GM18909 (cell line): ENCODE data around the gene KRT4.

ENCODE experiments used
- ATAC-seq: cut with Tn5 transposase; IDR thresholded peaks from one replicate; pipeline ENCODE4 v1.9.1; 2021; ENCODE audit warnings: mild to moderate bottlenecking; ENCODE audit not compliant: unreplicated experiment, poor library complexity

The KRT4 gene

DNA sequence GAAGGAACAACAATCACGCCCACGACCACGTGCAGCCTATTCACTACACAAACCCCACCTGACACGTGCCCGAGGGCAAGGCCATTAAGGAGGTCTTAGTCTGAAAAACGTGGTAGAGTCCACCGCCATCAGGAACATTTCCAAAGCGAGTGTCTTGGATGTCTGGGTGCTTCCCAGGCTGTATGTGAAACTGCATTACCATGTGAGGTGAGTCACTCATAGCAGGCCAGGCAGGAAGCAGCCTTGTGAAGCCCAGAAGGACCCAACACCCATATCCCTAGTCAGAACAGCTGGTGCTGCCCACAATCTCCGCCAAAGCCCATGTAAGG lies 23.5 kb upstream of the KRT4 start:
- no peak for ATAC-seq

DNA sequence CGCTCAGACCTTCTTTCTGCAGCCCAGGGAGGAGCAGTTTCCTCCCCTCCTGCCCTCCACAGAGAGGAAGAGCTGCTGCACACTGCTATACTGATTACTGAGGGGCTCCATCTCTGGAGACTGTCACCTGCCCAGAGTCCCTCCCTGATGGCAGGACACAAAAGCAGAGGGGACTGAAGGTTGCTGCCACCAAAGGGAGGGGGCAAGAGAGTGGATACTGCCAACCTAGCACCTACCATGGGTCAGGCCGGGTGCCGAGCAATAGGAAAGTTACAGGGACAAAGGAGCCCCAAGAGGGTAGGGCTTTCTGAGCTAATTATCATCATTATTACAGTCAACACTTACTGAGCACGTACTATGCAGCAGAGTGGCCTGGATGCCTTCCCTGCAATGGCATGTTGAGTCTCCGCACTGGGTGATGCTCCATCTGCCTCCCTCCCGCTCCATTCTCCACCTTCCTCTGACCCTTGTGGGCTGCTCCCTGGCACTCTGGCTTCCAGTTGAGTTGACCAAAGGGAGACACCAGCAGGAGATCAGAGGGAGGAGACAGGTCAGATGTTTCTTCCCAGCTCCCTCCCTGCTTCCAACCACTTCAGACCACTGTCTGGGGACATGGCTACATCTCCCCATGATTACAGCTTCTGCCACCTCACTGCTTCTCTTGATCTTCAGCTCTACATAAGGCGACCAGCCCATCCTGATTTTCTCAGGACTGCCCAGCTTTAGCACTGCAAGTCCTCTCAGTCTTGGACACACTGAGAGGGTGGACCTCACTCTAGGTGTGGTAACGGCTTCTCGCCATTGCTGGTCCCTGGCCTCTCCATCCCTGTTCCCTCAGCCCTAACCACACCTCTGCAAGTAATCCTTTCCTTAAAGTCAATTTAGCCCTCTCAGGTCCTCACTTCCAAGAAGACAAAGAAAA lies 22.8 kb upstream of the KRT4 start:
- no peak for ATAC-seq

DNA sequence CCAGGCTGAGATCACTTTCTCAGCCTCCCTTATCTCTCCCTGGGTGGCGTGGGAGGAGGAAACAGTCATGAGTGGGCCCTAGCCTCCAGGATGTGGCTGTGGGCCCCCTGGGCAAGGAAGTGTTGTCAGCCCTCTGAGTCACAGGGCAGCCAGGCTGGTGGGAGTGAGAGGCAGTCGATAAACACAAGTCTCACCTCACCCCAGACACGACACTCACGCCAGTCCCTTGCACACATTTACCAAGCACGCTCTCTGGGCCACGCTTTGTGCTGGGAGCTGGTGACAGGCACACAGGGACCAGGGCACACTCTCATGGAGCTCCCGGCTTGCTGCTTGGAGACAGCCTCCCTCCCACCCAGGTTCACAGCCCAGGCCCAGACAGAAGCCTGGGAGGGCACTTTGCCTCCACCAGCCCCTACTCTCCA lies 22.1 kb upstream of the KRT4 start:
- ATAC-seq, result no peak

DNA sequence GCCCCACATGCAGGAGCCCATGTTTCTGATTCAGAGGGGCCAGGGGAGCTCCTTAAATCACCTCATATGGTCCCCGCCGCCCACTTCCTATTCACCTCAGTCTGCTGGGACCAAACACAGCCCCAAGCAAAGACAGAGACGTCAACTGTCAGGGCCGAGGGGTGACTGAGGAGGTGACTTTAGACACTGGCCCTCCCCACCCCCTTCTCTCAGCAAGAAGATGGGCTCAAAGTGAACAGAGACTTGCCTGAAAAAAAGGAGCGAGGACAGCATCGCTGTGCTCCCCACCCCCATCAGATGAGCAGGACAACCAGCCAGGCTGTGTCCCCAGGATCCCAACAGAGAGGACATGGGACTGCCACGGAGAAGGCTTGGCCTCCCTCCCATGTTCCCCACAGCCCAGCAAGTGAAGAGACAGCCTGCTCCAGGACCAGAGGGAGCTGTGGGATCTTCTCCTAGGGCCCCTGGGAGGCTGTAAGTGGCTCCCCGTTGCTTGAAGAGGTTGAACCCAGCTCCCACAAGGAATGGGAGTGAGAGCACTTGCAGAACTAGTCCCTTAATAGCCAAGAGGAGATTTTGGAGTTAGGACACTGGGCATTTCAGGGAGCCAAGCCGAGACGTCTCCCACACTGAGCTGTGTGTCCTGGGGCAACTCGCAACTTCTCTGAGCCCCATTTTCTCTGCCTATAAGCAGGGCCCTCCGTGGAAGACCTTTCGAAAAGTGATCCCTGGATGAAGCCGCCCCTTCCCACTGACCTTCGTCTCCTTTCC lies 21.5 kb upstream of the KRT4 start:
- ATAC-seq, result no peak

DNA sequence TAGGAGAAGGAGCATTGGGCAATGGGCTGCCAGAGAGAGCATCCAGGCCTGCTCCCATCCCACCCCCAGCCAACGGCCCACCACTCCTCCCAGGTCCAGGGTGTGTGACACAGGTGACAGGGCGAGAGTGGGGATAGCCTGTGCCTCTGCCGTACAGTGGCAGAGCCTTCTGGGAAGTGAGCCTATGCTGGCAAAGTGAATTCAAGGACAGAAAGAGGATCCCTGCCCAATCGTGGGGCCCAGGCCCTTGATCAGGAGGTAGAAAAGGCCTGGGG lies 20.7 kb upstream of the KRT4 start:
- no peak for ATAC-seq

DNA sequence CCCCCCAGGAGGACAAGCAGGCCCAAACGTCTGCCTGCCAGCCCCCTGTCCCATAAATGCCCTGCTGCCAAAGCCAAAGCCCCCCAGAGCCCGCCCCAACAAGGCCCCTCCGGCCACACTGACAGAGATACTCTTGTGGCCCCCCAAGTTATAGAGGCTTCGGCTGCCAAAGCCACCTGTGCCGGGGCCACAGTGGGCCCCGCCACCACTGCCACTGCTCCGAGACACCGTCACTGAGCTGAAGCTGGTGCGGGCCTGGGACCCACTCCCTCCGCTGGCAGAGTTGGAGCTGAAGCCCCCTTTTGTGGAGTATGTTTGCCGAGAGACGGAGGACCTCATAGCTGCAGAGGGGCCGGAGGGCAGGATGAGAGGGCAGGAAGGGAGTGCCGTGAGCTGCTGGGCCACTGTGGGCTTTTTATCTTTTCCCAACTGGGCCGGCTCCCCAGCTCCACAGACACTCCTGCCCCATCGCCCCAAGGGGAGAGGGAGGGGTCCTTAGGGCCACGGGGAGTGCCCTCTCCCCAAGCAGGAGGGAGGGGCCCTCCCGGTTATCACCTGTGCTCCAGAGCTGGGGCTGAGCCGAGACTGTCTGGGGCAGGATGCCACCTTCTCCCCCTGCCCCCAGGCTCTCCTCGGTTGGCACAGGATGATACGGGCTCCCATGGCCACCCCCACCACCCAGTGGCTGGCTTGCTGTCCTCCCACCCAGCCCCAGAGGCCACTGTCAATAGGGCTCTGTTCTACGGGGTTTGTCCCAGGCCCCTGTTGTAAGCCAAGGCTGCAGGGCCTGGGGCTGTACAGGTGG lies 20.2 kb upstream of the KRT4 start, which contains the start of gene KRT79:
TSS of gene KRT79 (minus strand) at position 390 of the 805 bp plus-strand sequence. CDS start at position 339, 51 bp downstream.
- ATAC-seq, result no peak

DNA sequence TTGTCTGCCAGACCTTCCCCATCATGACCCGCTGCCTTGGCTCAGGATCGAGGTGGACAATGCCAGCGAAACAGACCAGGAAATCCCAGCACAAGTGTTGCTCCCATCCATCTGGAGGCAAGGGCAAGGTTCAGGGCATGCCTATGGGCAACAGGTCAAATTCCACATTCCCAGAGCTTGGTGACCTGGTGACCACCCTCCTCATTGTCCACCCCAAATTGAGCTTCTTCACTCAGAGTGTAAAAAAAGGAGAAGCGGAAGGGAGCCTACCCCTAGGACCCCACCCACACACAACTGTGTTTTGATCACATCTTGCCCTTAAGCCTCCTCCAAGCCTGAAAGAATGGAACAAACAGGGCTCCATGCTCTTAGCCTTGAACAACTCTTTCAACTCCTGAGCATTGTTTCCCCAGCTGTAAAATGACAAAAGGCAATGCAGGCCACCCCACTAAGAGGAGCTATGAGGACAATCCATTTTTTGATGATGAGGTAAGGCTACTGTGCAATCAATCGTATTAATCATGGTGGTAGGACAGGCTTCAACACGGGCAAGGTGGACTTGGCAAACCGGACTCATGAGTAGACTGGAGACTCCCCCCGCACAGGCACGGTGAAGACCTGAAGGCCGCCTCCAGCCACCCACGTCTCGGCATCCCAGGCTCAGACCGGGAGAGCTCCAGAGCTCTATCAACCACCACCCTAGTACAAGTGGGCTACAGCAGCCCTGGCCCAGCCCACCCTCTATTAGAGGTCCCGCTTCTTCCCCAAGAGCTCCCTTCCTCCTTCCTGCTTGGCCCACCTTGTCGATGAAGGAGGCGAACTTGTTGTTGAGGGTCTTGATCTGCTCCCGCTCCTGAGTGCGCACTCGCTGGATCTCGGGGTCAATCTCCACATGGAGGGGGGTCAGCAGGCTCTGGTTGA lies 19.3 kb upstream of the KRT4 start:
- no peak for ATAC-seq

DNA sequence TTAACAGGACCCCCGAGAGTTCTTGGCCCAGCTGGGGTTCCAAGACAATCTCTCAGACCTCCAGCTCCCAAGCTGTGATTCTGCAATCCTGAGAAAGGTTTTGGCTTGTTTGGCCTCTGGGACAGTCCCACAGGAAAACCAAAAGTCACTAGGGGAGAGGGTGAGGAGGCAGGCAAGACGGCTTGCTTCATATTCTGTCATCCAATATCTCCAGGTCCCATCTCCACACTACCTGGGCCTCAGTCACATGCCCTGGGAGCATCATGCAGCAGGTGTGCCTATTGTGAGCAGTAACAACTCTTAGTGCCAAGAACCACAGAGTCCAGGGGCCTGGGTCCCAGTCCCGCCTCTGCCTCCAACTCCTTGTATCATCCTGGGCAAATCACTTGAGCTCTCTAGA lies 18.5 kb upstream of the KRT4 start:
- ATAC-seq, result no peak

DNA sequence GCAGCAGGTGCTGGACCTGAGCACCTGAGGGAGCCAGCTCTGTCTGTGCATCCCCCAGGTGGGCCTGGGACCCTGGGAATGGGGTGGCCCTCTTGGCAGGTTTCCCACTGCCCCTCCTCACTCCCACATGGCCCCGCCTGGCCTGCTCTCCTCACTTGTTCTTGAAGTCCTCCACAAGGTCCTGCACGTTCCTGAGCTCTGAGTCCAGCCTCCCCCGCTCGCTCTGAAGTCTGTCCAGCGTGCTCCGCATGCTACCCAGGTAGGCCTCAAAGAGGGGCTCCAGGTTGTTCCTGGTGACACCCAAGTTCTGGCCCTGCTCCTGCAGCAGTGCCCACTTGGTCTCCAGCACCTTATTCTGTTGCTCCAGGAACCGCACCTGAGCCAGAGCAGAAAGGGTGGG lies 17.3 kb upstream of the KRT4 start:
- no peak for ATAC-seq

DNA sequence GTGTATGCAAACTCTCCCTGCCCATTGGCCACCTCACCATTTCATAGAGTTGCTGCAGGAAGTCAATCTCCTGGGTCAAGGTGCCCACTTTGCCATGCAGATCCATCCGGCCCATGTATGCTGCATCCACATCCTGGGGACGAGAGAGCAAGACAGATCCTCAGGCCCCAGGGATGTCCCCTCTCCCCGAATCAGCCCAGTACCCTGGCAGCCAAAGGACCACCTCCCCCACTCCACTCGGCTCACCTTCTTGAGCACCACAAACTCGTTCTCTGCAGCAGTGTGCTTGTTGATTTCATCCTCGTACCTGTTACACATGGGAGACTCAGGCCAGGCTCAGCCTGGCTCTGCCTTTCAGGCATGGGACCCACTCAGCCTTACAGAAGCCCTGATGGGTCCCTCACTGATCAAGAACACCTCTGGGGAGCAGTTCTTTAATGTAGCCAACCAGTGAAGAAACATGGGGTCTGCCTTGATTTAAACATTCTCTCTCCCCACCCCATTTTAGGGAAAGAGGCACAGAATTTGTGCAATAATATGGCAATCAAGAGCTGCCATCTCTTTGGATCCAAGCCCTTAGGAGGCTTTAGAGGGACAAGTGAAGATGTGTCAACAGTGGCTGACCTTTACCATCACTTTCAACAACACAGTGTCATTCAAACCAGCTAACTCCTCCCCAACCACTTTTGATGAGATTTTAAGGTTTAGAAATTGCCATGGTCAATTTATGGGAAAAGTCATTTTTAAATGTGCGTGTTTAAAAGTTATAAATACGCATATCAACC lies 16.3 kb upstream of the KRT4 start:
- ATAC-seq, result no peak

DNA sequence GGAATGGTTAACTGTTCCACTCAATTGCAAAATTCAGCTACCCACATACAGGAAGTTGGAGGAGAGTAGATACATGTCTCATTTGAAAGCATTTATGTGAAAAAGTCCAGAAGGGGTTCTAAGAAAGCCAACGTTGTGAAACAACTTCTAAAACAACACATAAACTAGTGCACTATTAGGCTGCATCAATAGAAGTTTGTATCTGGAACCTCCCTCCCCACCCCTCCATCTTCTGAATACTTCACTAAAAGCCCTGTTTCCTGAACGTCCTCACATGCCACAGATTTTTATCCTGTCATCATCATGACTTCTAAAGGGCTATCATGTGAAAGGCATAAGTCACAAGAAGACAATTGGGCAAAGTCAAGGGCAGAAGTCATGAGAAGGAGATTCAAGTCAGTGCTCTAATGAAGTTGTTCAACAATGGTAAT lies 14.7 kb upstream of the KRT4 start:
- ATAC-seq, result no peak

DNA sequence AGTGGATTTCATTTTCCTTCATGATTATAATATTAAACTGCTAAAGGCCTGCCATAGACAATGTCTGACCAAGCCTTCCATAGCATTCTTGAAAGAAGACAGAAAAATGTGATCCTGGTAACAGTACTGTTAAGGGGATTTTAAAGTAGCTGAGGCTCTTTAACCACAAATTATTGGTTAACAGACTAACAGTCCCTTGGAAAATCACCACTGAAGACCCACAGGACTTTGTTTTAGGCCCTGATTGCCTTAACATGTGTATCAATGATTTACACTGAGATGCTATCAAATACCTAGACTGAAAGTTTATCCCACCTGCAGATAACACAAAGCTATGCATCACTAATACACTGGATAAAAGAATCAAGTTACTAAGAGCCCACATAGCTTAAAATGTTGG lies 14.2 kb upstream of the KRT4 start:
- no peak for ATAC-seq

DNA sequence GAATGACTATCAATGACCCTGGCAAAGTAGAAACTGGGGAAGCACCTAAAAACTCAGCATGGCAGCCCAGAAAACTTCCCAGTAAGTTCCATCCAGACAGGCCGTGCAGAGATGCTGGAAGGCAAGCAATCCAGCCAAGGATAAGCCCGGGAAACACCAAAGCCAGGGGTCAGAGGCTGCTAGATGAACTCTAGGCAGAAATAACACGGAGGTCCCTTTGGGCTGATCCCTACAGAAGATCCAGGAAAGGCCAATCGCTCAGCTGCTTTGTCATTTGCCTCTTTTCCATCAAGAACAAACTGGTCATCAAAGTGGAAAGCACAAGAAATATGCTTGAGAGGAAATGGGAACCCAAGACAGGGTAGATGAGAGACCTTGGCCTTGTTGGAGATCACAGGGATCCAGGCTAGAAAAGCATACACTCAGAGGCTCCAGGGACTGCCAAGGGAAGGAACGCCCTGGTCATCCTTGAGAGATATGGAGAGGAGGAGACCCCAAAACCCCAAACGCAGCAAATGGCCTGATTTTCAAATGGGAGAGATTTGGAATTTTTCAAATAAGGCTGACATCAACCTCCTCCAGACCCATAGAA lies 13.7 kb upstream of the KRT4 start:
- no peak for ATAC-seq

DNA sequence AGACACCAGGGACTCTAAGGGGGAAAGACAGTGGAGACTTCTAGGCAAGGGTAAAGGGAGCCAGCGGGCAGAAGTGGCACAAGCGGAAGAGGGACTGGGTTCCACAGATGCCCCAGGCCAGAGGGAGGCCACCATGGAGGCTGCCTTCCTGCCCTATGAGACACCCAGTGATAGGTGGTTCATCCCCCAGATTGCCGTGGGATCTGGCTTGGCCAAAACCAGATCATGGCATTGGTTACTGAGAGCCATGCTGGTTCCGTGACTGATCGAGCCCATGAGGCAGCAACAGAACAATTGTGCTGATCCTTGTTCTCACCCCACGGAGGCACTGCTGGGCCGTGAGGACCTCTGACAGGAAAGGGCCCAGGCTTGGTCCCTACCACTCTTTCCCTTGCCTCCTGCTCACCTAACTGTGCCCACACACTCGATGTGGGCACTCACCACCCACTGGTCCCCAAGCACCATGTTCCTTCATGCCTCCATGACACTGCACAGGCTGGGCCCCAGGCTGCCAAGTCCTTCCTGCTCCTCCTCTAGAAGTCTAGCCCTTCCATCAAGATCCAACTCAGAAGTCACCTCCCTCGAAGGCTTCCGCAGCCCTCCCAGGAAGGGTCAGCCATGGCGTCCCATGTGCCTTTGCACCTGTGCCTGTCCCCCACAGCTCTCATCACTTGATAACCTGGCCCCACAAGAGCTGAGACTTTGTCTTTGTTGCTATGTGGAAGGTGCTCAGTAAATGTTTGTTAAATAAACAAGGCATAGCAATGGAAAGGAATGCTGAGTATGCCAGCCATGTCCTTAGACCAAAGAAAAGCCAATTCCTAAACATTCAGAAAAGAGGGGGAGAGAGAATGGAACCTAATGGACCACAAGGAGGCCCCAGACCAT lies 12.9 kb upstream of the KRT4 start:
- ATAC-seq, result no peak

DNA sequence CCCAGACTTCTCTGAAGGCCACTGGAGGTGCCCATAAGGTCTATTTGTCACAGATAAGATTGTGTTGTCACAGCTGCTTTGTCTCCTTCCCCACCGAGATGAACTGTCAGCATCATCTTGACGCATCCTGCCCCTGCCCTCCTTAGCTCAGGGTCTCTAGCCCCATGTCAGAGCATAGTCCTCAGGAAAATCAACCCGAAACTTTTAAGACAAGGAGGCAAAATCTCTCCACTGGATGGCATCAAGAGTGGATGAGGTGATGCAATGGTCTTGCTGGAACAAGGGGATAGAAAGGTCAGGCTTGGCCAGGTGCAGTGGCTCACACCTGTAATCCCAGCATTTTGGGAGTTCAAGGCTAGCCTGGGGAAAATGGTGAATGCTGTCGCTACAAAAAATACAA lies 12.0 kb upstream of the KRT4 start:
- ATAC-seq, result no peak

DNA sequence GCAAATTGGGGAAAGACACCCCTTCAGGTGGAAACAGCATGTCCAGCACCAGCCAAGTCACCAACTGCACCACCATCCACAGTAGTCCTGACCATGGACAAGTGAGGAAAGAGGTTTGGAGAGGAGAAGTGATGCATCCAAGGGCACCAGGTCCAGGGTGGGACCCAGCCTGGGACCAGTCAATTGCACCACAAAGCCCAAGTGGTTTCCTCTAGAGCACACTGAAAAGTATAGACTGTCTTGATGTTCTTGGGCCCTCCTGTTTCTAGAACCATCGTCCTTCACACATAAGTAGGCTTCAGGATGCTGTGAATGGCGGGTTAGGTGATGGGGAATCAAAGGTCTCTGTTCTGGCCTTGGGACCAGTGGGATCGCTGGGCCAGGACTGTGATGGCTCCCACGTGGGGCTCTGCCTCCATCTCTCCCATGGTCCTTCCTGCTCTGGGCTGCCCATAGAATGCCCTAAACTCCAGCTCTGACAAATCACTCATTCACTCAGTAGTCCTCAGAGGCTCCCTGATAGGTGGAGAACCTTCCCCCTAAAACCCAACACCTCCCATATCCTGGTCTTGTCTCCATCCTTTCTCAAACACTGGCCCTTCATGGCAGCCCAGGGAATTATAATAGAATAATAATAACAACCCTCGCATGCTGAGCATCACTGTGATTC lies 11.0 kb upstream of the KRT4 start:
- ATAC-seq, result no peak

DNA sequence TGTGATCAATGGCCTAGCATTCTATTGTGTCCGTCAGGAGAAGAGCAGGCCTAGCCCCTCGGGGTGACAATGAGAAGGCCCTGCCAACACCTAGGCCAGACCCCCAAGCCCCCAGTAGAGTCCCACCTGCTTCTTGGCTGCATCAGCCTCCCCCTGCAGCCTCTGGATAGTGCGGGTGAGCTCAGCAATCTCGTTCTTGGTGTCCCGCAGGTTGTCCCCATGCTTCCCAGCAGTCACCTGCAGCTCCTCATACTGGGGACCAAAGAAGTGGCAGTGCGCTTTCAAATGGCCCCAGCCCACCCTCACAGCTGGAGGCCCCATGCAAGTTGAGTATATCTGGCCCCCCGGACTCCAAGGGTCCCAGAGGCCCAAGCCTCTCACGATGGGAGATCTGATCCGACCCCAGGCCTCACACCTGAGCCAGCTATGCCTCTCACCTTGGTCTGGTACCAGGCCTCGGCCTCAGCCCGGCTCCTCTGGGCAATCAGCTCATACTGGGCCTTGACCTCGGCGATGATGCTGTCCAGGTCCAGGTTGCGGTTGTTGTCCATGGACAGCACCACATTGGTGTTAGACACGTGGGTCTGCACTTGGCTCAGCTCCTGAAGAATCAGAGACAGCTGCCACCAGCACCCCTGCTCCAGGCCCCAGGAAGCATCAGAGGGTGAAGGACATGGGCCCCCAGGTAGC lies 10.0 kb upstream of the KRT4 start:
- no peak for ATAC-seq
